IMR-90 (cell line): ENCODE results near the gene FYCO1. TPM values are rescaled to one million over a fixed set of nuclear protein-coding genes. Genes with fewer than 3 reads are reported as not detected.
A peak's percentile ranks its signal among the peaks of the same experiment; 100 is the strongest.

Experiments
- ATAC-seq: fragments of 200-7000 bp; cut with Tn5 transposase; 2 replicates; pipeline ENCODE4 v1.9.1; 2020; ENCODE audit warnings: low read depth, mild to moderate bottlenecking, moderate library complexity
- BruUV-seq: library from RNA; stranded (reverse); fragments of 400-500 nt; replicated peaks from 2 replicates; lab custom pipeline; 2021; lab: Mats Ljungman, UMichigan
- CTCF ChIA-PET: fragments of 300-600 bp; formaldehyde crosslinking; extraction: SDS; loops from one replicate; lab custom pipeline; 2021; ENCODE audit warnings: antibody characterized with exemption; lab: Yijun Ruan, JAX
- POLR2A ChIA-PET: fragments of 300-600 bp; sonication (Branson Sonifier 250); formaldehyde crosslinking; loops from one replicate; lab custom pipeline; 2022; ENCODE audit warnings: antibody characterized with exemption; ENCODE audit not compliant: unreplicated experiment; lab: Charles Lee
- DNase-seq: peaks from one replicate; pipeline ENCODE4 v3.0.0; 2013
- H2AFZ ChIP-seq: replicated peaks from 2 replicates; pipeline ENCODE3; 2013; ENCODE audit warnings: low read length, mild to moderate bottlenecking; ENCODE audit not compliant: poor library complexity
- H2AK5ac ChIP-seq: 2 replicates; pipeline ENCODE4 v1.6.1; 2013; ENCODE audit warnings: low read depth, low read length, inconsistent platforms
- H2AK9ac ChIP-seq: replicated peaks from 2 replicates; pipeline ENCODE3; 2013; ENCODE audit warnings: mild to moderate bottlenecking, low read depth, low read length, moderate library complexity; ENCODE audit not compliant: poor library complexity
- H2BK120ac ChIP-seq: 2 replicates; pipeline ENCODE4 v1.6.1; 2013; ENCODE audit warnings: low read depth, low read length, inconsistent platforms
- H2BK15ac ChIP-seq: 3 replicates; pipeline ENCODE4 v1.6.1; 2013; ENCODE audit warnings: low read depth, low read length, inconsistent platforms
- H2BK20ac ChIP-seq: 2 replicates; pipeline ENCODE4 v1.6.1; 2013; ENCODE audit warnings: low read depth, mild to moderate bottlenecking, inconsistent platforms, low read length, moderate library complexity
- H2BK5ac ChIP-seq: 2 replicates; pipeline ENCODE4 v1.6.1; 2013; ENCODE audit warnings: mild to moderate bottlenecking, low read depth, low read length, inconsistent platforms; ENCODE audit not compliant: poor library complexity, severe bottlenecking
- H3K14ac ChIP-seq: replicated peaks from 2 replicates; pipeline ENCODE4 v1.6.1; 2013; ENCODE audit warnings: low read depth, low read length, inconsistent platforms
- H3K18ac ChIP-seq: 2 replicates; pipeline ENCODE4 v1.6.1; 2013; ENCODE audit warnings: low read depth, low read length, control low read depth
- H3K23ac ChIP-seq: 2 replicates; pipeline ENCODE4 v1.6.1; 2013; ENCODE audit warnings: low read depth, low read length, inconsistent platforms
- H3K27ac ChIP-seq: 2 replicates; pipeline ENCODE4 v1.5.1; 2013; ENCODE audit warnings: mild to moderate bottlenecking, control low read depth, low read length; ENCODE audit not compliant: insufficient read depth
- H3K27me3 ChIP-seq: 2 replicates; pipeline ENCODE4 v1.6.1; 2013; ENCODE audit warnings: low read length; ENCODE audit not compliant: control insufficient read depth, insufficient read depth
- H3K36me3 ChIP-seq: 2 replicates; pipeline ENCODE4 v1.6.1; 2013; ENCODE audit warnings: low read length, mixed read lengths; ENCODE audit not compliant: control insufficient read depth, insufficient read depth
- H3K4ac ChIP-seq: 2 replicates; pipeline ENCODE4 v1.6.1; 2013; ENCODE audit warnings: low read depth, low read length, inconsistent platforms
- H3K4me1 ChIP-seq: 2 replicates; pipeline ENCODE4 v1.6.1; 2013; ENCODE audit warnings: low read length, mixed read lengths; ENCODE audit not compliant: control insufficient read depth, insufficient read depth
- H3K4me2 ChIP-seq: 2 replicates; pipeline ENCODE4 v1.6.1; 2013; ENCODE audit warnings: low read depth, mild to moderate bottlenecking, control low read depth, low read length, moderate library complexity
- H3K4me3 ChIP-seq: 2 replicates; pipeline ENCODE4 v1.5.1; 2013; ENCODE audit warnings: low read depth, mild to moderate bottlenecking, control low read depth, low read length, moderate library complexity; ENCODE audit not compliant: insufficient read depth
- H3K56ac ChIP-seq: 2 replicates; pipeline ENCODE4 v1.6.1; 2013; ENCODE audit warnings: low read length, inconsistent platforms; ENCODE audit not compliant: insufficient read depth; ENCODE audit errors: extremely low read depth
- H3K79me1 ChIP-seq, 2 experiments: 2 replicates each; pipeline ENCODE4 v1.6.1; 2013; ENCODE audit warnings: low read length in 2 of 2, inconsistent platforms in 1 of 2, low read depth in 1 of 2
- H3K9ac ChIP-seq: 2 replicates; pipeline ENCODE4 v1.6.1; 2013; ENCODE audit warnings: low read depth, low read length, control low read depth
- H3K9me1 ChIP-seq: 2 replicates; pipeline ENCODE4 v1.6.1; 2013; ENCODE audit warnings: low read length, inconsistent platforms; ENCODE audit not compliant: insufficient read depth
- H3K9me3 ChIP-seq: 2 replicates; pipeline ENCODE4 v1.6.1; 2013; ENCODE audit warnings: low read length; ENCODE audit not compliant: control insufficient read depth, insufficient read depth
- H4K20me1 ChIP-seq: 2 replicates; pipeline ENCODE4 v1.6.1; 2013; ENCODE audit warnings: low read length, inconsistent platforms; ENCODE audit not compliant: insufficient read depth
- H4K5ac ChIP-seq: 2 replicates; pipeline ENCODE4 v1.6.1; 2013; ENCODE audit warnings: mild to moderate bottlenecking, low read depth, low read length, control low read depth
- H4K8ac ChIP-seq, 2 experiments: 2 replicates each; pipeline ENCODE4 v1.6.1; 2013; ENCODE audit warnings: low read depth in 2 of 2, low read length in 2 of 2, control low read depth in 1 of 2, inconsistent platforms in 1 of 2
- H4K91ac ChIP-seq: 2 replicates; pipeline ENCODE4 v1.6.1; 2013; ENCODE audit warnings: low read depth, low read length, inconsistent platforms; ENCODE audit not compliant: insufficient read depth
- BHLHE40 ChIP-seq: fragments of 150-350 bp; IDR thresholded peaks from 2 replicates; pipeline ENCODE4 v1.6.1; 2016; ENCODE audit warnings: mild to moderate bottlenecking, low read depth, low read length
- POLR2A ChIP-seq: IDR thresholded peaks from 2 replicates; pipeline ENCODE4 v1.6.1; 2012; ENCODE audit warnings: mild to moderate bottlenecking, low read depth, low read length
- RCOR1 ChIP-seq: IDR thresholded peaks from 2 replicates; pipeline ENCODE4 v1.6.1; 2012; ENCODE audit warnings: mild to moderate bottlenecking, low read length, improper control_type of control experiment; ENCODE audit not compliant: insufficient replicate concordance
- WGBS, 2 experiments: methylation state at CpG; one replicate each; pipeline versions ENCODE4 v1.1.5 to v1.1.7; 2013; ENCODE audit warnings: missing lambda C conversion rate in 2 of 2; ENCODE audit not compliant: insufficient read length in 1 of 2; ENCODE audit errors: extremely low coverage in 2 of 2; 5-methylcytosine and 5-hydroxymethylcytosine counted together
- dilution Hi-C: fragments of 300-500 bp; cut with HindIII; formaldehyde crosslinking; loops from one replicate; pipeline ENCODE4 v1.14.3; 2018; ENCODE audit warnings: low sequenced_read_pairs; ENCODE audit not compliant: unreplicated experiment
- in situ Hi-C: fragments of 300-500 bp; cut with MboI; formaldehyde crosslinking; loops from 3 replicates; pipeline ENCODE4 v1.14.3; 2019; ENCODE audit warnings: low sequenced_read_pairs, inconsistent platforms, mixed read lengths
- intact Hi-C: fragments of 100-400 bp; cut with micrococcal nuclease; formaldehyde crosslinking; loops from 2 replicates; pipeline ENCODE4 v1.10.0; 2022
- polyA plus RNA-seq, 3 experiments: library from polyadenylated mRNA; depleted of rRNA; stranded (reverse); fragments of >200 nt; gene quantifications; 2 replicates each; pipeline ENCODE4 v1.2.3, GENCODE V29; 2012; ENCODE audit warnings: low replicate concordance in 1 of 3
- total RNA-seq: library from RNA; depleted of rRNA; stranded (reverse); fragments of >200 nt; gene quantifications from 2 replicates; pipeline ENCODE4 v1.2.3, GENCODE V29; 2012
- TF ChIP-seq, protein P1 (sequence below): conservative IDR thresholded peaks from 2 replicates; pipeline ENCODE4 v1.5.1; 2012; ENCODE audit warnings: mild to moderate bottlenecking, low read depth, low read length, improper control_type of control experiment

Gene FYCO1
- total and polyA plus RNA-seq, 2 of the 4 experiments (the other 2 are of a cell fraction) = 13.7 to 20.1 TPM

DNA sequence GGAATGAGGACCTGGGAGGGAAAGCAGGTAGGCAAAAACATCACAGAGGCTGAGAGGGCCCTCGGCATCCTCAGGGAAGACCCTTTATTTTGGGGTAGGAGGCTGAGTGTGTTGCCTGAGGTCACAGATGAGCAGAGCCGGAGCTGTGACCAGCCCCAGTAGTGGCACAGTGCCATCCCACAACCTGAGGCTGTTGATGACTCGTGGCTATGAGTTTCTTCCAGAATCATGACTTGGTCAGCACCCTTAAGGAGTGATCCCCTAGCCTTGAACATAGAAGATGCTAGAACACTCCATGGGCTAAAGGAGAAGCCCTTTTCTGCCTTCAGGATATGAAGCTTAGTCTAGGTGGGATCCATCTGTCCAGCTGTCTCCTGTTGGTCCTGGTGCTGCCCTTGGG is 71.9 kb downstream of the FYCO1 start:
- H2BK5ac ChIP-seq = no peak overlapping the region
- no peak overlapping the region; a peak in 1 of 4 replicates for H4K8ac ChIP-seq
- no peak overlapping the region for H3K23ac ChIP-seq
- peaks cover 17% of the 10 kb centered on the region for H3K9me1 ChIP-seq
- no peak overlapping the region for H4K5ac ChIP-seq
- TF ChIP-seq POLR2A (no peak), RCOR1 (no peak), BHLHE40 (0 out of 2 replicates have a peak, but pooled peaks have one; percentile 31)
- TF ChIP-seq, protein P1, sequence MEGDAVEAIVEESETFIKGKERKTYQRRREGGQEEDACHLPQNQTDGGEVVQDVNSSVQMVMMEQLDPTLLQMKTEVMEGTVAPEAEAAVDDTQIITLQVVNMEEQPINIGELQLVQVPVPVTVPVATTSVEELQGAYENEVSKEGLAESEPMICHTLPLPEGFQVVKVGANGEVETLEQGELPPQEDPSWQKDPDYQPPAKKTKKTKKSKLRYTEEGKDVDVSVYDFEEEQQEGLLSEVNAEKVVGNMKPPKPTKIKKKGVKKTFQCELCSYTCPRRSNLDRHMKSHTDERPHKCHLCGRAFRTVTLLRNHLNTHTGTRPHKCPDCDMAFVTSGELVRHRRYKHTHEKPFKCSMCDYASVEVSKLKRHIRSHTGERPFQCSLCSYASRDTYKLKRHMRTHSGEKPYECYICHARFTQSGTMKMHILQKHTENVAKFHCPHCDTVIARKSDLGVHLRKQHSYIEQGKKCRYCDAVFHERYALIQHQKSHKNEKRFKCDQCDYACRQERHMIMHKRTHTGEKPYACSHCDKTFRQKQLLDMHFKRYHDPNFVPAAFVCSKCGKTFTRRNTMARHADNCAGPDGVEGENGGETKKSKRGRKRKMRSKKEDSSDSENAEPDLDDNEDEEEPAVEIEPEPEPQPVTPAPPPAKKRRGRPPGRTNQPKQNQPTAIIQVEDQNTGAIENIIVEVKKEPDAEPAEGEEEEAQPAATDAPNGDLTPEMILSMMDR = no peak
- POLR2A ChIA-PET = no interaction called here
- no peaks in the 10 kb centered on the region for H3K27me3 ChIP-seq
- intact Hi-C loops (no loop called here), in situ Hi-C loops (loop anchor here (10.0 kb wide), 1 partner anchor 889 kb away; no protein-coding TSS in a partner anchor), dilution Hi-C loops (no loop called here)
- no peak overlapping the region for H4K91ac ChIP-seq
- no peak overlapping the region for H2BK20ac ChIP-seq
- no peak overlapping the region for H2BK120ac ChIP-seq
- CTCF ChIA-PET = no interaction called here
- no TSS peak for BruUV-seq
- peaks cover 37% of the 10 kb centered on the region for H3K36me3 ChIP-seq
- H3K9me3 ChIP-seq = no peaks in the 10 kb centered on the region
- H3K18ac ChIP-seq = no peak overlapping the region
- no peak overlapping the region for H3K56ac ChIP-seq
- no peak overlapping the region for H2AFZ ChIP-seq
- no peak overlapping the region for H3K9ac ChIP-seq
- peak; percentile 81 for DNase-seq
- WGBS, 2 experiments = no CpG with 5 or more reads among the region's 3 CpGs
- 0 out of 2 replicates have a peak, but pooled peaks cover 1% of the 10 kb centered on the region for H4K20me1 ChIP-seq
- H2AK9ac ChIP-seq = peak overlapping the region; percentile 80
- H3K4me2 ChIP-seq = no peak overlapping the region
- 0 out of 2 replicates have a peak overlapping the region, but pooled peaks have one; percentile 6 for H3K14ac ChIP-seq
- no peak overlapping the region for H3K4me3 ChIP-seq
- H3K79me1 ChIP-seq = no peaks in the 10 kb centered on the region; a peak in 1 of 4 replicates
- peaks cover 12% of the 10 kb centered on the region for H3K4me1 ChIP-seq
- H2BK15ac ChIP-seq = no peak overlapping the region
- no peak overlapping the region for H3K27ac ChIP-seq
- peak overlapping the region; percentile 19; the same call in 1 of the 2 replicates for H2AK5ac ChIP-seq
- ATAC-seq = peak; percentile 37
- no peak overlapping the region for H3K4ac ChIP-seq
